GM12878 (cell line): Measurements from ENCODE around the gene PLA2G5. TPM values are rescaled to one million over a fixed set of nuclear protein-coding genes. Genes with fewer than 3 reads are reported as not detected.
A peak's percentile ranks its signal among the peaks of the same experiment; 100 is the strongest.

Experiments used
- ATF3 ChIP-seq: IDR thresholded peaks from 2 replicates; pipeline ENCODE4 v1.6.1; 2011; ENCODE audit warnings: low read depth, mild to moderate bottlenecking, low read length, moderate library complexity, borderline replicate concordance; ENCODE audit errors: extremely low read depth
- BCL11A ChIP-seq: IDR thresholded peaks from 2 replicates; pipeline ENCODE4 v1.6.1; 2011; ENCODE audit warnings: low read depth, low read length
- BHLHE40 ChIP-seq, 2 experiments: fragments of 450-650 bp in 1 of 2; IDR thresholded peaks; 2 replicates each; pipeline ENCODE4 v1.6.1; 2011 to 2017; ENCODE audit warnings: low read depth in 2 of 2, borderline replicate concordance in 1 of 2, improper control_type of control experiment in 1 of 2, low read length in 1 of 2, mild to moderate bottlenecking in 1 of 2
- BMI1 ChIP-seq: fragments of 450-650 bp; IDR thresholded peaks from 2 replicates; pipeline ENCODE4 v1.6.1; 2016; ENCODE audit warnings: mild to moderate bottlenecking, moderate library complexity, borderline replicate concordance
- BRCA1 ChIP-seq: IDR thresholded peaks from 2 replicates; pipeline ENCODE4 v1.6.1; 2011; ENCODE audit warnings: low read depth, low read length, improper control_type of control experiment
- CBFB ChIP-seq: IDR thresholded peaks from 2 replicates; pipeline ENCODE4 v1.6.1; 2016; ENCODE audit warnings: antibody characterized with exemption, low read depth
- CEBPB ChIP-seq, 2 experiments: fragments of 150-350 bp in 1 of 2; IDR thresholded peaks; 2 replicates each; pipeline ENCODE4 v1.6.1; 2012 to 2014; ENCODE audit warnings: low read depth in 2 of 2, low read length in 2 of 2, borderline replicate concordance in 1 of 2, inconsistent platforms in 1 of 2
- EED ChIP-seq: sonication (generic); IDR thresholded peaks from 2 replicates; pipeline ENCODE4 v1.6.1; 2016; ENCODE audit warnings: antibody characterized with exemption, low read depth
- ESRRA ChIP-seq: IDR thresholded peaks from 2 replicates; pipeline ENCODE4 v1.6.1; 2012; ENCODE audit warnings: mild to moderate bottlenecking, low read length, improper control_type of control experiment
- FOXK2 ChIP-seq: fragments of 450-650 bp; IDR thresholded peaks from 2 replicates; pipeline ENCODE4 v1.6.1; 2017; ENCODE audit warnings: mild to moderate bottlenecking, moderate library complexity
- GABPA ChIP-seq: IDR thresholded peaks from 2 replicates; pipeline ENCODE4 v1.6.1; 2014; ENCODE audit warnings: antibody characterized with exemption, low read depth, mild to moderate bottlenecking, inconsistent platforms
- HSF1 ChIP-seq: fragments of 150-350 bp; IDR thresholded peaks from 2 replicates; pipeline ENCODE4 v1.6.1; 2014; ENCODE audit warnings: mild to moderate bottlenecking, low read depth, low read length
- IKZF2 ChIP-seq, 2 experiments: fragments of 450-650 bp; IDR thresholded peaks; 2 replicates each; pipeline ENCODE4 v1.6.1; 2017; ENCODE audit warnings: mild to moderate bottlenecking in 2 of 2, moderate library complexity in 2 of 2
- IRF5 ChIP-seq: fragments of 450-650 bp; IDR thresholded peaks from 2 replicates; pipeline ENCODE4 v1.6.1; 2017; ENCODE audit warnings: borderline replicate concordance
- MLLT1 ChIP-seq: fragments of 450-650 bp; IDR thresholded peaks from 2 replicates; pipeline ENCODE4 v1.6.1; 2016; ENCODE audit warnings: mild to moderate bottlenecking
- NBN ChIP-seq: fragments of 450-650 bp; IDR thresholded peaks from 2 replicates; pipeline ENCODE4 v1.6.1; 2016
- NKRF ChIP-seq: fragments of 450-650 bp; conservative IDR thresholded peaks from 2 replicates; pipeline ENCODE4 v1.6.1; 2017; ENCODE audit warnings: mild to moderate bottlenecking, moderate library complexity
- POU2F2 ChIP-seq: IDR thresholded peaks from 3 replicates; pipeline ENCODE4 v1.6.1; 2011; ENCODE audit warnings: low read depth, mild to moderate bottlenecking, low read length, borderline replicate concordance
- RAD21 ChIP-seq: IDR thresholded peaks from 2 replicates; pipeline ENCODE4 v1.6.1; 2011; ENCODE audit warnings: mild to moderate bottlenecking, low read depth, low read length, moderate library complexity; ENCODE audit not compliant: insufficient read depth
- RAD51 ChIP-seq: fragments of 450-650 bp; IDR thresholded peaks from 2 replicates; pipeline ENCODE4 v1.6.1; 2016; ENCODE audit warnings: moderate library complexity, mild to moderate bottlenecking, inconsistent platforms
- RELA ChIP-seq: fragments of 450-650 bp; IDR thresholded peaks from 2 replicates; pipeline ENCODE4 v1.8.0; 2014; ENCODE audit warnings: borderline replicate concordance; ENCODE audit not compliant: partially characterized antibody
- SIX5 ChIP-seq: IDR thresholded peaks from 2 replicates; pipeline ENCODE4 v1.6.1; 2011; ENCODE audit warnings: mild to moderate bottlenecking, low read depth, low read length, moderate library complexity; ENCODE audit not compliant: severe bottlenecking
- TARDBP ChIP-seq: IDR thresholded peaks from 2 replicates; pipeline ENCODE4 v1.6.1; 2016; ENCODE audit warnings: borderline replicate concordance
- TCF7 ChIP-seq: IDR thresholded peaks from 2 replicates; pipeline ENCODE4 v1.6.1; 2014; ENCODE audit warnings: antibody characterized with exemption, borderline replicate concordance
- WRNIP1 ChIP-seq: IDR thresholded peaks from 2 replicates; pipeline ENCODE4 v1.6.1; 2011; ENCODE audit warnings: low read depth, low read length, improper control_type of control experiment, borderline replicate concordance
- ZNF384 ChIP-seq: IDR thresholded peaks from 2 replicates; pipeline ENCODE4 v1.6.1; 2012; ENCODE audit warnings: low read depth, mild to moderate bottlenecking, low read length, improper control_type of control experiment, borderline replicate concordance
- polyA plus RNA-seq, 11 experiments: library from polyadenylated mRNA; depleted of rRNA in 4 of 11; unstranded in 6 of 11; stranded (reverse) in 5 of 11; fragments of >200 nt; fragmentation: Nextera tagmentation in 4 of 11; fragmentation: Illumina TruSeq in 1 of 11; extraction: Ambion mirVana in 4 of 11; extraction: Trizol in 1 of 11; gene quantifications; 1 replicate in 1 of 11; 2 replicates in 10 of 11; pipeline versions ENCODE4 v1.2.1 to v1.2.3, GENCODE V29; 2011 to 2016; ENCODE audit warnings: inconsistent platforms in 2 of 11, missing spikeins in 2 of 11, low read depth in 1 of 11
- total RNA-seq, 4 experiments: library from RNA; depleted of rRNA in 3 of 4; stranded (reverse); fragments of >200 nt in 3 of 4; fragmentation: Illumina TruSeq in 1 of 4; extraction: Trizol in 1 of 4; gene quantifications; 2 replicates each; pipeline versions ENCODE4 v1.2.1 to v1.2.3, GENCODE V29; 2013 to 2021

Gene PLA2G5
- total and polyA plus RNA-seq, 10 of the 15 experiments (the other 5 are each of a cell fraction or from before 2014, with no cell fraction given): 0.10 to 0.19 (median 0.17) TPM; not detected in 7

GRCh38 chr1:20124456-20125057 lies 54.6 kb downstream of the PLA2G5 start (continued):
- TF ChIP-seq NKRF (0 out of 2 replicates have a peak, but pooled peaks have one; percentile 34), RAD21 (no peak), ATF3 (no peak), IRF5 (no peak), ZNF384 (no peak), WRNIP1 (no peak), CEBPB (IDR thresholded peaks at IDR 0.05; ENCODE audit: borderline replicate concordance in 1 of 2, low read depth in 2 of 2, low read length in 2 of 2) (no peak), NBN (no peak), BMI1 (no peak), GABPA (no peak), TARDBP (no peak), IKZF2 (IDR thresholded peaks at IDR 0.05) (no peak), FOXK2 (no peak), HSF1 (no peak), RELA (no peak), EED (peak; percentile 17), MLLT1 (no peak), CBFB (no peak), RAD51 (no peak), POU2F2 (no peak), SIX5 (no peak), TCF7 (no peak), BHLHE40 (IDR thresholded peaks at IDR 0.05; ENCODE audit: borderline replicate concordance in 1 of 2, low read depth in 2 of 2, low read length in 1 of 2) (no peak), BCL11A (peak; percentile 33; the same call in 1 of the 2 replicates), BRCA1 (no peak), ESRRA (no peak)
